GM12872 (cell line): Measurements from ENCODE around the gene EMILIN2.

ENCODE experiments used
- CTCF ChIP-seq: IDR thresholded peaks from 3 replicates; pipeline ENCODE4 v1.5.1; 2011; ENCODE audit warnings: low read depth, mild to moderate bottlenecking, low read length, moderate library complexity; ENCODE audit not compliant: insufficient read depth

Gene EMILIN2

GRCh38 chr18:2857491-2858131, 10.8 kb downstream of the EMILIN2 start:
- TF ChIP-seq CTCF = no peak

GRCh38 chr18:2869207-2869606, 22.4 kb downstream of the EMILIN2 start:
- no peak for TF ChIP-seq CTCF

- TF ChIP-seq CTCF = no peak
Measured at GRCh38 chr18:2871111-2871720, 24.4 kb downstream of the EMILIN2 start.

GRCh38 chr18:2872095-2872494, 25.3 kb downstream of the EMILIN2 start:
- TF ChIP-seq CTCF = no peak

- no peak for TF ChIP-seq CTCF
Measured at GRCh38 chr18:2874765-2875164, 28.0 kb downstream of the EMILIN2 start.

GRCh38 chr18:2878656-2879330, 32.0 kb downstream of the EMILIN2 start:
- no peak for TF ChIP-seq CTCF

GRCh38 chr18:2879889-2880288, 33.1 kb downstream of the EMILIN2 start:
- TF ChIP-seq CTCF = no peak
